Right atrium auricular region (tissue), 2 donors: ENCODE data around the gene C1orf232. TPM values are rescaled to one million over a fixed set of nuclear protein-coding genes. Genes with fewer than 3 reads are reported as not detected.

ENCODE experiments used
- DNase-seq: peaks from one replicate; pipeline ENCODE4 v3.0.0-alpha.2; 2019; ENCODE audit warnings: low spot score
- H3K27ac ChIP-seq, 2 donors: fragments of 200-600 bp; sonication (generic); 1 replicate in 1 of 2; 2 replicates in 1 of 2; pipeline ENCODE4 v1.5.1; 2016 to 2019
- H3K27me3 ChIP-seq, 2 donors: fragments of 200-600 bp; sonication (generic); one replicate each; pipeline versions ENCODE4 v1.5.1 to v1.6.0; 2017 to 2019
- H3K36me3 ChIP-seq: fragments of 200-600 bp; sonication (generic); one replicate; pipeline ENCODE4 v1.5.1; 2016
- H3K4me1 ChIP-seq, 2 donors: fragments of 200-600 bp; sonication (generic); one replicate each; pipeline versions ENCODE4 v1.5.1 to v1.6.0; 2017 to 2019
- H3K4me3 ChIP-seq, 2 donors: fragments of 200-600 bp; sonication (generic); 1 replicate in 1 of 2; 2 replicates in 1 of 2; pipeline ENCODE4 v1.5.1; 2017 to 2019; ENCODE audit warnings: mild to moderate bottlenecking in 1 of 2, moderate library complexity in 1 of 2
- H3K9me3 ChIP-seq, 2 donors: fragments of 200-600 bp; sonication (generic); one replicate each; pipeline ENCODE4 v1.5.1; 2019
- total RNA-seq, 2 donors: library from RNA; depleted of rRNA; stranded (reverse); fragments of >200 nt; gene quantifications; one replicate each; pipeline ENCODE4 v1.1.0, GENCODE V29; 2016
- TF ChIP-seq, protein P1 (sequence below), 2 donors: fragments of 200-600 bp; sonication (generic); IDR thresholded peaks; one replicate each; pipeline ENCODE4 v1.5.1; 2019; ENCODE audit warnings: antibody characterized with exemption in 2 of 2

C1orf232 gene
- total RNA-seq, 2 donors from 2014 or later: not detected

DNA sequence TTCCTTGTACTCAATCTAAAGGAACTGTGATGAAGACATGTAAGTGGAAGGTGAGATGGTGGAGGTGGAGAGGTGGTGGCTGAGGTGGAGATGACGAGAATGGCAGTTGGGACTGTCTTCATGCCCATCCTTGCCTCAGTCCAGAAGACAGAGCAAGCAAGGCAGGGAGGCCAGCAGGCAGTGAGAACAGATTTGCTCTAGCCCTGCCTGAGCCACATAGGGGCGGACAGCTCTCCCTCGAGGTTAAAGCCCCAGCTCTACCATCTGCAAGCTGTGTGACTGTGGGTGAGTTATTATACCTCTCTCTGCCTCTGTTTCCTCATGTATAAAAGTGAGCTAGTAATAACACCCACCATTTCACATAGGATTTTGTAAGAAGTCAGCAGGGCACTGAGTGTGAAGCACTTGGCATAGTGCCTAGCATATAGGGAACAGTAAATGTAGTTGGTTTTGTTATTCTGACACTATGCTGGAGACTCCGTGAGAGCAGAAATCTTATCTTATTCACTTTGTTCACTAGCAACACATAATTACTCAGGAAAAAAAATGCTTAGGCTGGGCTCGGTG, 14.7 kb downstream of the C1orf232 start:
- DNase-seq: no peak
- Histone ChIP-seq H3K4me3 (no peak overlapping the region), H3K4me1 (peaks cover 0 to 34% of the 10 kb centered on the region in 2 donors), H3K9me3 (no peaks in the 10 kb centered on the region), H3K27me3 (no peaks in the 10 kb centered on the region), H3K27ac (no peak overlapping the region), H3K36me3 (no peaks in the 10 kb centered on the region)
- TF ChIP-seq, protein P1, sequence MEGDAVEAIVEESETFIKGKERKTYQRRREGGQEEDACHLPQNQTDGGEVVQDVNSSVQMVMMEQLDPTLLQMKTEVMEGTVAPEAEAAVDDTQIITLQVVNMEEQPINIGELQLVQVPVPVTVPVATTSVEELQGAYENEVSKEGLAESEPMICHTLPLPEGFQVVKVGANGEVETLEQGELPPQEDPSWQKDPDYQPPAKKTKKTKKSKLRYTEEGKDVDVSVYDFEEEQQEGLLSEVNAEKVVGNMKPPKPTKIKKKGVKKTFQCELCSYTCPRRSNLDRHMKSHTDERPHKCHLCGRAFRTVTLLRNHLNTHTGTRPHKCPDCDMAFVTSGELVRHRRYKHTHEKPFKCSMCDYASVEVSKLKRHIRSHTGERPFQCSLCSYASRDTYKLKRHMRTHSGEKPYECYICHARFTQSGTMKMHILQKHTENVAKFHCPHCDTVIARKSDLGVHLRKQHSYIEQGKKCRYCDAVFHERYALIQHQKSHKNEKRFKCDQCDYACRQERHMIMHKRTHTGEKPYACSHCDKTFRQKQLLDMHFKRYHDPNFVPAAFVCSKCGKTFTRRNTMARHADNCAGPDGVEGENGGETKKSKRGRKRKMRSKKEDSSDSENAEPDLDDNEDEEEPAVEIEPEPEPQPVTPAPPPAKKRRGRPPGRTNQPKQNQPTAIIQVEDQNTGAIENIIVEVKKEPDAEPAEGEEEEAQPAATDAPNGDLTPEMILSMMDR (IDR thresholded peaks at IDR 0.05): no peak

DNA sequence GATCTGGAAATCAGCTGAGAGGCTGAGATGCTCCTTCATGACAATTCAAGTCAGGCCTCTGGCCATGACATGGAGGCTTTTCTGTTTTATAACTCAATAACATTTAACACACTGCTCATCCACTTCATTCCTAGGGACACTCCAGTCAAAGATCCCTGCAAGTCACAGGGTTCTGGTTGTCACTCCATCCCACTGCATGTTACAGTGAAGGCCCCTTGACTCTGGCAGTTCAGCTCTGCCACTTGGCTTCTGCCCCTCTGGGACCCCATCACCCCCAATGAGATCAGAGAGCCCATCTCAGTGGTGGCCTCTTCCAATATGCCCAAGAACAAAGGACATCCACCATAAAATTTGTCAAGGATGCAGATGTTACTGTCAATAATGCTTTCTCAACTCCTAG, 19.9 kb downstream of the C1orf232 start:
- H3K9me3 ChIP-seq: no peaks in the 10 kb centered on the region
- no peaks in the 10 kb centered on the region for H3K27me3 ChIP-seq
- no peak overlapping the region for H3K4me3 ChIP-seq
- no peak overlapping the region for H3K27ac ChIP-seq
- H3K36me3 ChIP-seq: no peaks in the 10 kb centered on the region
- peak; percentile 7 for DNase-seq
- TF ChIP-seq, protein P1 (IDR thresholded peaks at IDR 0.05): no peak
- H3K4me1 ChIP-seq: peaks cover 0 to 7% of the 10 kb centered on the region in 2 donors

DNA sequence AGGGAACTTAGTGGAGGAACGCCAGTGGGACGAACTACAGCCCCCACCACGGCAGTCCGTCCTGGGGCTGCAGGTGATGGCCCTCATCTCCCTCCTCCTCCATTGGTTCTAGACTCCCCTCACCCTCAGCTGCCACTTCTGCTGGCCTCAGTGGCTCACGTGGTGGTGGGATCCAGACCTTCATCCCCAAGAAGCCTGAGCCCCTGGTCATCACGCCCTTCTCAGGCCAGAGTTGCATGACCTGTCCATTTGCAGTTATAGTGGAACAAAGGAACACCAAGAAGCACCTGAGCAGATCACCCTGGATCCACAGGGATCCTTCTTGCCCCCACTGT, 22.8 kb downstream of the C1orf232 start:
- H3K4me1 ChIP-seq: peaks cover 0 to 7% of the 10 kb centered on the region in 2 donors
- H3K36me3 ChIP-seq: no peaks in the 10 kb centered on the region
- TF ChIP-seq, protein P1 (IDR thresholded peaks at IDR 0.05): no peak
- DNase-seq: no peak
- no peak overlapping the region for H3K4me3 ChIP-seq
- no peak overlapping the region for H3K27ac ChIP-seq
- H3K27me3 ChIP-seq: no peaks in the 10 kb centered on the region
- no peaks in the 10 kb centered on the region for H3K9me3 ChIP-seq

GRCh38 chr1:26145041-26145959, 23.5 kb downstream of the C1orf232 start:
- Histone ChIP-seq H3K27me3 (no peaks in the 10 kb centered on the region), H3K9me3 (no peaks in the 10 kb centered on the region), H3K4me3 (no peak overlapping the region), H3K36me3 (no peaks in the 10 kb centered on the region), H3K4me1 (peaks cover 0 to 7% of the 10 kb centered on the region in 2 donors), H3K27ac (no peak overlapping the region)
- TF ChIP-seq, protein P1 (IDR thresholded peaks at IDR 0.05): peak; percentile 50 to 85
- DNase-seq: peak; percentile 90

- TF ChIP-seq, protein P1 (IDR thresholded peaks at IDR 0.05): no peak
- H3K36me3 ChIP-seq: no peaks in the 10 kb centered on the region
- no peaks in the 10 kb centered on the region for H3K27me3 ChIP-seq
- H3K4me3 ChIP-seq: no peak overlapping the region
- H3K4me1 ChIP-seq: peaks cover 0 to 7% of the 10 kb centered on the region in 2 donors
- H3K9me3 ChIP-seq: no peaks in the 10 kb centered on the region
- no peak overlapping the region for H3K27ac ChIP-seq
- peak; percentile 51 for DNase-seq
Observed at GRCh38 chr1:26142159-26142558, 26.6 kb downstream of the C1orf232 start.
